GM10266 (cell line): Measurements from ENCODE around the gene TXNDC16.
A peak's percentile ranks its signal among the peaks of the same experiment; 100 is the strongest.

Experiments
- DNase-seq: peaks from one replicate; pipeline ENCODE4 v3.0.0; 2012; ENCODE audit errors: extremely low spot score
- TF ChIP-seq, protein P1 (sequence below): IDR thresholded peaks from 2 replicates; pipeline ENCODE4 v1.5.1; 2012; ENCODE audit warnings: mild to moderate bottlenecking, low read depth; ENCODE audit not compliant: control insufficient read depth, insufficient read depth; ENCODE audit errors: missing control alignments

TXNDC16 gene, protein sequence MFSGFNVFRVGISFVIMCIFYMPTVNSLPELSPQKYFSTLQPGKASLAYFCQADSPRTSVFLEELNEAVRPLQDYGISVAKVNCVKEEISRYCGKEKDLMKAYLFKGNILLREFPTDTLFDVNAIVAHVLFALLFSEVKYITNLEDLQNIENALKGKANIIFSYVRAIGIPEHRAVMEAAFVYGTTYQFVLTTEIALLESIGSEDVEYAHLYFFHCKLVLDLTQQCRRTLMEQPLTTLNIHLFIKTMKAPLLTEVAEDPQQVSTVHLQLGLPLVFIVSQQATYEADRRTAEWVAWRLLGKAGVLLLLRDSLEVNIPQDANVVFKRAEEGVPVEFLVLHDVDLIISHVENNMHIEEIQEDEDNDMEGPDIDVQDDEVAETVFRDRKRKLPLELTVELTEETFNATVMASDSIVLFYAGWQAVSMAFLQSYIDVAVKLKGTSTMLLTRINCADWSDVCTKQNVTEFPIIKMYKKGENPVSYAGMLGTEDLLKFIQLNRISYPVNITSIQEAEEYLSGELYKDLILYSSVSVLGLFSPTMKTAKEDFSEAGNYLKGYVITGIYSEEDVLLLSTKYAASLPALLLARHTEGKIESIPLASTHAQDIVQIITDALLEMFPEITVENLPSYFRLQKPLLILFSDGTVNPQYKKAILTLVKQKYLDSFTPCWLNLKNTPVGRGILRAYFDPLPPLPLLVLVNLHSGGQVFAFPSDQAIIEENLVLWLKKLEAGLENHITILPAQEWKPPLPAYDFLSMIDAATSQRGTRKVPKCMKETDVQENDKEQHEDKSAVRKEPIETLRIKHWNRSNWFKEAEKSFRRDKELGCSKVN

DNA sequence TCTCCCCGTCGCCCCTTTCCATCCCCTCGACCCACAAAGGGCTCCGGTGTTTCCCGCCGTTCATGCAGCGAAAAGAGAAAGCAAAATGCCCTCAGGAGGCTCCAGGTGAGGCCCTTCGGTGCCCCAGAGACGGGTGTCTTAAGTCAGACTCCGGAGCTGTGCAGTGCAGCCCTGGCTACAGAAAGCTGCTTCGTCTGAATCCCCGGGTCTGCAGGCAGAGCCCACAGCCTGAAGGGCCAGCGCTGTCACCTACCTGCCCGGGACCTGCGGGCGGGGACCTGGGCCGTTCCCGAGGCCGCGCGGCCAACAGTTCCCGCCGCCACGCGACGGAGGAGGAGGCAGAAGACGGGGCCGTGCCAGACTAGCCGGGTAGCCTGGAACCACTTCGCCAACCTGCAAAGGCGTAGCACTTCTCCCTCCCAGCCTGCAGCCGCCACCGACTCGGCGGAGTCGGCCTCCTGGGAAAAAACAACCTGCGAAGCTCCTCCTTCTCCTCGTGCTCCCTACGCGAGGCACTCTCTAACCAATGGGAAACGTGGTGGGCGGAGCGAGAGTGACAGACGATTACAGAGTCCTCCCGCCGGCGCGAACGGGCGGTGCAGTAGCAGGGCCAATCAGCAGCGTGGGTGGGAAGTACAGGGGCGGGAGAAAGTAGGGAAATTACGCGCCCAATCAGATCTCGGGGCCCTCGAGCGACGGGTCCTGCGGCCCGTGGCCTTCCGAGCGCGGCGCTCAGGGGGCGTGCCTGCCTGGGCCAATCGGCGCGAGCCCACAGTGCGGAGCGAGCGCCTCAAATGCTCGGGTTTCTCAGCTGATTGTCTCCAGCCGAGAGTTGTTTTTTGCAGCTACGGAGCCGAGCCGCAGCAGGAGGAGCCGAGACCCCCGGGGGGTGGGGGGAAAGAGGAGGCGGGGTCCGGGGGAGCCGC lies at the start of gene TXNDC16, which contains the start of gene GPR137C:
Gene TXNDC16, minus strand, starts transcription at position 443 of the 926 bp plus-strand sequence. CDS start 8,948 bp downstream, outside the sequence.
Gene GPR137C, plus strand, starts transcription at position 774 of the 926 bp plus-strand sequence. CDS start 312 bp downstream, outside the sequence.
- DNase-seq = peak; percentile 98
- TF ChIP-seq, protein P1, sequence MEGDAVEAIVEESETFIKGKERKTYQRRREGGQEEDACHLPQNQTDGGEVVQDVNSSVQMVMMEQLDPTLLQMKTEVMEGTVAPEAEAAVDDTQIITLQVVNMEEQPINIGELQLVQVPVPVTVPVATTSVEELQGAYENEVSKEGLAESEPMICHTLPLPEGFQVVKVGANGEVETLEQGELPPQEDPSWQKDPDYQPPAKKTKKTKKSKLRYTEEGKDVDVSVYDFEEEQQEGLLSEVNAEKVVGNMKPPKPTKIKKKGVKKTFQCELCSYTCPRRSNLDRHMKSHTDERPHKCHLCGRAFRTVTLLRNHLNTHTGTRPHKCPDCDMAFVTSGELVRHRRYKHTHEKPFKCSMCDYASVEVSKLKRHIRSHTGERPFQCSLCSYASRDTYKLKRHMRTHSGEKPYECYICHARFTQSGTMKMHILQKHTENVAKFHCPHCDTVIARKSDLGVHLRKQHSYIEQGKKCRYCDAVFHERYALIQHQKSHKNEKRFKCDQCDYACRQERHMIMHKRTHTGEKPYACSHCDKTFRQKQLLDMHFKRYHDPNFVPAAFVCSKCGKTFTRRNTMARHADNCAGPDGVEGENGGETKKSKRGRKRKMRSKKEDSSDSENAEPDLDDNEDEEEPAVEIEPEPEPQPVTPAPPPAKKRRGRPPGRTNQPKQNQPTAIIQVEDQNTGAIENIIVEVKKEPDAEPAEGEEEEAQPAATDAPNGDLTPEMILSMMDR = no peak

DNA sequence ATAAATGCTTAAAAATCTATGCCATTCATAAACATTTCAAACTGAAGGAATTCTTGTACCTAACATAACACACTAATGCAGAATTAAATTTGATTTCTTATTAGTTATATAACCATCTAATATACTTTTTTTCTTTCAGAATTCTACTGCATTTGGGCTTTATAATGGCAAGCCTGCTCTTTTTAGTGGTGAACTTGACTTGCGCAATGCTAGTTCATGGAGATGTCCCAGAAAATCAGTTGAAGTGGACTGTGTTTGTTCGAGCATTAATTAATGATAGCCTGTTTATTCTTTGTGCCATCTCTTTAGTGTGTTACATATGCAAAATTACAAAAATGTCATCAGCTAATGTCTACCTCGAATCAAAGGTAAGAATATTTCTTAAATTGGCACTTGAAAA lies 47.7 kb upstream of the TXNDC16 start:
- TF ChIP-seq, protein P1 = no peak

DNA sequence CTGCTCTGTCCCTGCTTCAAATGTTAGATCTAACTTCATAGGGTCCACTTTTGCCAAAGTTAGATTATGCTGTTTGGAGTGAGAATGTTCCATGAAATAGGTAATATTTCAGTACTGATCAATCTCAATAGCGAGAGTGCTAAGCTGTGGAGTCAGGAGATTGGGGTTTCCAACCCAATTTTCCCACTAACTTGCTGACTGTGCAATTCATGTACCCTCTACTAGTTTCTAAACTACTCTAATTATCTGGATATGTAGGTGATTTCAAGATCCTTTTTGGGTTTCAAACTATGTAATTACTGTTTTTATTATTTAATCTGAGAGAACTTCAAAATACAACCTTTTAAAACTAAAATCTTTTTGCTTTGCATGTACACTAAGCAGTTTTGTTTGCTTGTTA lies 46.3 kb upstream of the TXNDC16 start:
- DNase-seq = no peak

More for the DNA sequence above, 47.7 kb upstream of the TXNDC16 start:
- DNase-seq = no peak

DNA sequence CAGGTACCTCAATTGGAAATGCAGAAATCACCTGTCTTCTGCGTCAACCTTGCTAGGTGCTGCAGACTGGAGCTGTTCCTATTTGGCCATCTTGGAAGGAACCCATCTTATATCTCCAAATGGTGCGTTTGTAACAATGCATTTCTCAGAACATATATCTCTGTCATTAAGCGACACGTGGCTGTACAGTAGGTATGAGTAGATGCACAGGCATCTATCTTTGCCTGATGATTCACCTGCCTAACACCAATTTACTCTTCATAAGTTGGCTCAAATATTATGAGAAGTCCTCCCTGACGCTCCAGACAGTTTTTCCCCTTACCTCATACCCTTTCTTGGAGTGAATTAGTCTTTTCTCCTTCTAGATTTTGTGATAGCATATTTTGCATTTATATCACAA lies 44.6 kb upstream of the TXNDC16 start:
- TF ChIP-seq, protein P1 = no peak
- no peak for DNase-seq

More for the DNA sequence above, 46.3 kb upstream of the TXNDC16 start:
- TF ChIP-seq, protein P1 = no peak

DNA sequence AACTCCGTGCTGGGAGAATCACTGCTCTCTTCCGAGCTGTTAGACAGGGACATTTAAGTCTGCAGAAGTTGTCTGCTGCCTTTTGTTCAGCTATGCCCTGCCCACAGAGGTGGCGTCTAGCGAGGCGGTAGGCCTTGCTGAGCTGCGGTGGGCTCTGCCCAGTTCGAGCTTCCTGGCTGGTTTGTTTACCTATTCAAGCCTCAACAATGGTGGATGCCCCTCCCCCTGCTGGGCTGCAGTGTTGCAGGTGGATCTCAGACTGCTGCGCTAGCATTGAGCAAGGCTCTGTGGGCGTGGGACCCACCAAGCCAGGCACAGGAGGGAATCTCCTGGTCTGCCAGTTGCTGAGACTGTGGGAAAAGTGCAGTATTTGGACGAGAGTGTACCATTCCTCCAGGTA lies 44.0 kb upstream of the TXNDC16 start:
- TF ChIP-seq, protein P1 = no peak
- no peak for DNase-seq

DNA sequence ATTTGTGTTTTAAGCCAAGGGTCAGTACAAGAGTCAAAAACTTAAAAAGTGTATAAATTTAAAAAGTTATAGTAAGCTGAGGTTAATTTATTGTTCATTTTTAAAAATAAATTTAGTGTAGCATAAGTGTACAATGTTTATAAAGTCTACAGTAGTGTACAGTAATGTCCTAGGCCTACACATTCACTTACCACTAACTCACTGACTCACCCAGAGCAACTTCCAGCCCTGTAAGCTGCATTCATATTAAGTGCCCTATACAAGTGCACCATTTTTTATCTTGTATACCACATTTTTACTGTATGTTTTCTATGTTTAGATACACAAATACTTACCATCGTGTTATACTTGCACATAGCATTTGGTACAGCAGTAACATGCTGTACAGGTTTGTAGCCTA lies 38.0 kb upstream of the TXNDC16 start:
- no peak for DNase-seq
- TF ChIP-seq, protein P1 = no peak
